HG02981 (cell line): ENCODE data around the gene ZNF711.
A peak's percentile ranks its signal among the peaks of the same experiment; 100 is the strongest.
"Not testable (repeated sequence)": the region's sequence is repeated elsewhere in the genome, so short reads cannot be mapped to it uniquely, and the experiment has no call there.

Experiments
- ATAC-seq: cut with Tn5 transposase; IDR thresholded peaks from one replicate; pipeline ENCODE4 v1.9.1; 2021; ENCODE audit warnings: mild to moderate bottlenecking, moderate library complexity; ENCODE audit not compliant: unreplicated experiment

The ZNF711 gene

GRCh38 chrX:85243761-85244449 is at the start of gene ZNF711, which contains the start of gene SATL1:
ZNF711 (plus strand) TSS chrX:85243991; CDS start chrX:85247573, 3,582 bp downstream.
SATL1 (minus strand) TSS chrX:85243779; CDS start chrX:85108968, 134,811 bp downstream.
- ATAC-seq, result peak; percentile 39

- no peak for ATAC-seq
Observed at GRCh38 chrX:85196319-85196718, 47.5 kb upstream of the ZNF711 start.

GRCh38 chrX:85203461-85203970 is 40.3 kb upstream of the ZNF711 start:
- ATAC-seq, result no peak

- ATAC-seq, result no peak
Observed at GRCh38 chrX:85213792-85214530, 29.8 kb upstream of the ZNF711 start.

GRCh38 chrX:85215946-85216345 is 27.8 kb upstream of the ZNF711 start:
- ATAC-seq, result no peak

- ATAC-seq, result no peak
Observed at GRCh38 chrX:85221361-85221760, 22.4 kb upstream of the ZNF711 start.

- ATAC-seq, result no peak
Observed at GRCh38 chrX:85223359-85223758, 20.4 kb upstream of the ZNF711 start.

GRCh38 chrX:85243155-85243554 is 636 bp upstream of the ZNF711 start:
- ATAC-seq, result no peak

- peak; percentile 45 for ATAC-seq
Observed at GRCh38 chrX:85244450-85245211, 840 bp downstream of the ZNF711 start.

- ATAC-seq, result not testable (repeated sequence)
Observed at GRCh38 chrX:85285286-85285685, 41.5 kb downstream of the ZNF711 start.

- no peak for ATAC-seq
Observed at GRCh38 chrX:85288992-85289723, 45.4 kb downstream of the ZNF711 start.

- ATAC-seq, result no peak
Observed at GRCh38 chrX:85303544-85303943, 59.8 kb downstream of the ZNF711 start.

GRCh38 chrX:85309717-85310116 is 65.9 kb downstream of the ZNF711 start:
- no peak for ATAC-seq

- not testable (repeated sequence) for ATAC-seq
Observed at GRCh38 chrX:85311348-85311747, 67.6 kb downstream of the ZNF711 start.
